ENCODE data around the gene MPO.

GRCh38 chr17:58281511-58282011 lies 826 bp upstream of the MPO start:
- no peak for TF ChIP-seq EZH2 (IDR thresholded peaks at IDR 0.05; ENCODE audit: low read length, missing control alignments)
- no peak for TF ChIP-seq CTCF (conservative IDR thresholded peaks at IDR 0.05 in 1 of 2, IDR thresholded peaks at IDR 0.05 in 1 of 2; ENCODE audit: low read depth in 1 of 2, low read length in 2 of 2)
